Fibroblast of lung (primary cell): ENCODE measurements around the gene RANBP3L. TPM values are rescaled to one million over a fixed set of nuclear protein-coding genes. Genes with fewer than 3 reads are reported as not detected.
A peak's percentile ranks its signal among the peaks of the same experiment; 100 is the strongest.
"Not testable (repeated sequence)": the region's sequence is repeated elsewhere in the genome, so short reads cannot be mapped to it uniquely, and the experiment has no call there.

Experiments
- DNase-seq, 2 donors: peaks; one replicate each; pipeline versions ENCODE4 v3.0.0 to v3.0.0-alpha.2; 2010; ENCODE audit warnings: low read depth in 2 of 2
- H2AFZ ChIP-seq: 2 replicates; pipeline ENCODE4 v1.5.1; 2012; ENCODE audit warnings: low read length, control low read depth, inconsistent platforms
- H3K27ac ChIP-seq: 2 replicates; pipeline ENCODE4 v1.5.1; 2011; ENCODE audit warnings: low read length, control low read depth; ENCODE audit not compliant: insufficient read depth
- H3K27me3 ChIP-seq: 2 replicates; pipeline ENCODE4 v1.5.1; 2011; ENCODE audit warnings: mild to moderate bottlenecking, low read length; ENCODE audit not compliant: control insufficient read depth, insufficient read depth
- H3K36me3 ChIP-seq: 2 replicates; pipeline ENCODE4 v1.5.1; 2011; ENCODE audit warnings: low read length; ENCODE audit not compliant: control insufficient read depth, insufficient read depth
- H3K4me1 ChIP-seq: 2 replicates; pipeline ENCODE4 v1.5.1; 2011; ENCODE audit warnings: low read length; ENCODE audit not compliant: control insufficient read depth, insufficient read depth; ENCODE audit errors: extremely low read depth
- H3K4me2 ChIP-seq: 2 replicates; pipeline ENCODE4 v1.5.1; 2011; ENCODE audit warnings: low read length, control low read depth; ENCODE audit not compliant: insufficient read depth; ENCODE audit errors: extremely low read depth
- H3K4me3 ChIP-seq, 4 experiments: fragments of 200-600 bp in 1 of 4; sonication (generic) in 1 of 4; replicated peaks in 1 of 4; 2 replicates each; pipeline ENCODE4 v1.5.1; 2011 to 2016; ENCODE audit warnings: low read length in 4 of 4, low read depth in 3 of 4, mild to moderate bottlenecking in 3 of 4, control low read depth in 2 of 4, inconsistent platforms in 1 of 4, mixed read lengths in 1 of 4; ENCODE audit not compliant: insufficient read depth in 1 of 4; ENCODE audit errors: control extremely low read depth in 1 of 4
- H3K79me2 ChIP-seq: 2 replicates; pipeline ENCODE4 v1.5.1; 2012; ENCODE audit warnings: mild to moderate bottlenecking, low read length, inconsistent platforms; ENCODE audit not compliant: control insufficient read depth, insufficient read depth
- H3K9ac ChIP-seq: 2 replicates; pipeline ENCODE4 v1.5.1; 2011; ENCODE audit warnings: mild to moderate bottlenecking, low read length, control low read depth; ENCODE audit not compliant: insufficient read depth
- H3K9me3 ChIP-seq: 2 replicates; pipeline ENCODE4 v1.5.1; 2012; ENCODE audit warnings: low read depth, low read length; ENCODE audit not compliant: control insufficient read depth, insufficient read depth
- H4K20me1 ChIP-seq: 2 replicates; pipeline ENCODE4 v1.5.1; 2011; ENCODE audit warnings: low read length; ENCODE audit not compliant: control insufficient read depth, insufficient read depth; ENCODE audit errors: extremely low read depth
- CTCF ChIP-seq, 2 donors: IDR thresholded peaks in 1 of 2; conservative IDR thresholded peaks in 1 of 2; 1 replicate in 1 of 2; 2 replicates in 1 of 2; pipeline ENCODE4 v1.5.1; 2011 to 2012; ENCODE audit warnings: low read length in 2 of 2, control low read depth in 1 of 2, inconsistent platforms in 1 of 2, low read depth in 1 of 2, mild to moderate bottlenecking in 1 of 2
- EZH2 ChIP-seq: IDR thresholded peaks from 2 replicates; pipeline ENCODE4 v1.5.1; 2012; ENCODE audit warnings: low read length, control low read depth, mild to moderate bottlenecking; ENCODE audit errors: missing control alignments
- polyA plus RNA-seq, 2 donors: library from polyadenylated mRNA; depleted of rRNA in 1 of 2; stranded (reverse) in 1 of 2; unstranded in 1 of 2; fragments of >200 nt; gene quantifications; 2 replicates each; pipeline ENCODE4 v1.2.1, GENCODE V29; 2011 to 2012; ENCODE audit warnings: missing spikeins in 1 of 2
- total RNA-seq: library from RNA; depleted of rRNA; stranded (reverse); fragments of >200 nt; gene quantifications from 2 replicates; pipeline ENCODE4 v1.2.1, GENCODE V29; 2014

Gene RANBP3L
- total and polyA plus RNA-seq, 2 donors (not counting 1 experiment from before 2014, with no cell fraction given) = 0.09 TPM; not detected in 1

DNA sequence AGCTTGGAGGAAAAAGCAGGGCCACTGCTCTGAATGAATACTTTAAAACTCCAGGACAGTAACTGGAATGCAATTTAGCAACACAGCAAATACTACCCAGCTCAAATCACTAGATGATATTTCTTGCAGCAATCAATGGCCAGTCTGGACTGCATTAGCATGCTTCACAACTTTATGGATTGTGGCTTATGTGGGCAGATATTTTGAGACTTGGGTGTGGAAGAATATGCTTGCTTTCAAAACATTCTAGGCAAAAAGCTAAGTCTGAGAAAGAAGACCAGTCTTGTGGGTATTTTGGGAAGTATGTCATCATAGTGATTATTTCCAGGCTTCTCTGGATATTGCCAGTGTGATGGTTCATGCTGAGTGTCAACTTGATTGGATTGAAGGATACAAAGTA is 3.1 kb downstream of the RANBP3L start:
- Histone ChIP-seq H3K9me3 (no peaks in the 10 kb centered on the region), H4K20me1 (no peaks in the 10 kb centered on the region), H3K27ac (no peak overlapping the region), H3K4me3 (no peak overlapping the region), H2AFZ (no peak overlapping the region), H3K36me3 (no peaks in the 10 kb centered on the region), H3K27me3 (no peaks in the 10 kb centered on the region), H3K79me2 (no peaks in the 10 kb centered on the region), H3K4me2 (no peak overlapping the region), H3K9ac (no peak overlapping the region), H3K4me1 (peaks cover 4% of the 10 kb centered on the region)
- DNase-seq = peak; percentile 31 to 64
- no peak for TF ChIP-seq EZH2
- no peak for TF ChIP-seq CTCF (conservative IDR thresholded peaks at IDR 0.05 in 1 of 2, IDR thresholded peaks at IDR 0.05 in 1 of 2; ENCODE audit: low read depth in 1 of 2, low read length in 2 of 2)

DNA sequence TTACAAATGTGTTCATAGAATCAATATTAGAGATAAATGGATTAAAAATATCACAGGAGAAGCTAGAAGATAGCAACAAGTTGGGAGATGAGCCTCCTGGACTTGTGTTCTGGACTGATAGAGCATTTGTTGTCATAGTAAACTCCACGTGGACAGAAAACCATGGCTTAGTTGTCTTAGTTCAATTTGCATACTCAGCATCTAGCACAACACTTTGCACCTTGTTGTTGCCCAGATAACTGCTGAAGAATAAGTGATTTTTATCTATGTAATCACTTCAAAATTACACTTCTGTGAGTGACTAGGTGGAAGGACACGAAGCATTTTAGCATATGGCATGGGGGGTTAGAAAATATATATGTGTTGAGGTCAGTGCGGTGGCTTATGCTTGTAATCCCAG is 4.0 kb downstream of the RANBP3L start:
- no peak overlapping the region for H2AFZ ChIP-seq
- no peak overlapping the region for H3K9ac ChIP-seq
- H3K36me3 ChIP-seq = no peaks in the 10 kb centered on the region
- DNase-seq = no peak
- H3K4me1 ChIP-seq = peaks cover 4% of the 10 kb centered on the region
- no peak overlapping the region for H3K27ac ChIP-seq
- TF ChIP-seq CTCF (conservative IDR thresholded peaks at IDR 0.05 in 1 of 2, IDR thresholded peaks at IDR 0.05 in 1 of 2; ENCODE audit: low read depth in 1 of 2, low read length in 2 of 2) = no peak
- H3K4me2 ChIP-seq = no peak overlapping the region
- H3K27me3 ChIP-seq = no peaks in the 10 kb centered on the region
- no peaks in the 10 kb centered on the region for H3K9me3 ChIP-seq
- no peaks in the 10 kb centered on the region for H4K20me1 ChIP-seq
- H3K79me2 ChIP-seq = no peaks in the 10 kb centered on the region
- no peak overlapping the region for H3K4me3 ChIP-seq

GRCh38 chr5:36285837-36286615 is 15.7 kb downstream of the RANBP3L start:
- no peak overlapping the region for H3K4me3 ChIP-seq
- H3K79me2 ChIP-seq = no peaks in the 10 kb centered on the region
- no peak for DNase-seq
- no peaks in the 10 kb centered on the region for H3K4me1 ChIP-seq
- H3K9ac ChIP-seq = no peak overlapping the region
- H3K9me3 ChIP-seq = no peaks in the 10 kb centered on the region
- no peaks in the 10 kb centered on the region for H4K20me1 ChIP-seq
- TF ChIP-seq CTCF (conservative IDR thresholded peaks at IDR 0.05 in 1 of 2, IDR thresholded peaks at IDR 0.05 in 1 of 2; ENCODE audit: low read depth in 1 of 2, low read length in 2 of 2) (no peak), EZH2 (no peak)
- no peak overlapping the region for H3K27ac ChIP-seq
- H2AFZ ChIP-seq = no peak overlapping the region
- H3K27me3 ChIP-seq = no peaks in the 10 kb centered on the region
- no peaks in the 10 kb centered on the region for H3K36me3 ChIP-seq
- H3K4me2 ChIP-seq = no peak overlapping the region

- not testable (repeated sequence) for H3K4me1 ChIP-seq, H3K9me3 ChIP-seq, H3K36me3 ChIP-seq, DNase-seq, H3K79me2 ChIP-seq, H3K4me3 ChIP-seq, H2AFZ ChIP-seq, H4K20me1 ChIP-seq, H3K9ac ChIP-seq, H3K4me2 ChIP-seq, H3K27ac ChIP-seq, H3K27me3 ChIP-seq
Measured at GRCh38 chr5:36283775-36284174, 17.9 kb downstream of the RANBP3L start.
